ENCODE measurements around the gene INTS14.
"Not testable (repeated sequence)": the region's sequence is repeated elsewhere in the genome, so short reads cannot be mapped to it uniquely, and the experiment has no call there.

Gene INTS14

DNA sequence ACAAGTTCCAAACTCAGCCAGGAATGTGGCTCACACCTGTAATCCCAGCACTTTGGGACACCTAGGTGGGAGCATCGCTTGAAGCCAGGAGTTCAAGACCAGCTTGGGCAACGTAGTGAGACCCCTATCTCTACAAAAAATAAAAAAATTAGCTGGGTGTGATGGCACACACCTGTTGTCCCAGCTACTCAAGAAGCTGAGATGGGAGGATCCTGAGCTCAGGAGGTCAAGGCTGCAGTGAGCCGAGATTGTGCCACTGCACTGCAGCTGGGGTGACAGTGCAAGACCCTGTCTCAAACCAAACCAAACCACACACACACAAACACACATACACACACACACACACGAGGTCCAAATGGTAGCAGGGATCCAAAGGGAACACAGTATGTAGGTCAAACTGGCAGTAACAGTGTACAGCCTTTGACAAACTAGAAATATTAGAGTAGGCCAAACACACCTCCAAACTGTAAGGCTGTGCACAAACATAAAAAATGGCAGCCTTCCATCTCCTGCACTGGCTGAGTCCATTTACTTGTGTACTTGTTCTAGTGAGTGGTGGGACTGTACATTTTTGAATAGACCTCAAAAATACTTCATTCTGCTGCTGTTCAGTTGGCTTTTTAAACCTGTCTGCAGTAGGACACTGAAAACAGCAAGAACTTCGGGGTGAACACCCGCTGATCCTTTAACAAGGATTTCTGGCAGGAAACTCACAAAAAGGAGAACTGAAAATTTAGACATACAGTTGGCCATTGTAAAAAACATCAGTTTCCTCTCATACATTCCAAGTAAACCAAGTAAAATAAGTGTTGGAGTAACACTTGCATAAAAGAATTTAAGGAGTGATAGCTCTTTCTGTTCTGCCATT, 33.6 kb downstream of the INTS14 start:
- DNase-seq = no peak

GRCh38 chr15:65576664-65577063, 34.3 kb downstream of the INTS14 start:
- DNase-seq = no peak

GRCh38 chr15:65571971-65572370, 39.0 kb downstream of the INTS14 start:
- no peak for DNase-seq

- DNase-seq = no peak
Measured at GRCh38 chr15:65569728-65570127, 41.2 kb downstream of the INTS14 start.

- DNase-seq = no peak
Measured at GRCh38 chr15:65561934-65562333, 49.0 kb downstream of the INTS14 start.

DNA sequence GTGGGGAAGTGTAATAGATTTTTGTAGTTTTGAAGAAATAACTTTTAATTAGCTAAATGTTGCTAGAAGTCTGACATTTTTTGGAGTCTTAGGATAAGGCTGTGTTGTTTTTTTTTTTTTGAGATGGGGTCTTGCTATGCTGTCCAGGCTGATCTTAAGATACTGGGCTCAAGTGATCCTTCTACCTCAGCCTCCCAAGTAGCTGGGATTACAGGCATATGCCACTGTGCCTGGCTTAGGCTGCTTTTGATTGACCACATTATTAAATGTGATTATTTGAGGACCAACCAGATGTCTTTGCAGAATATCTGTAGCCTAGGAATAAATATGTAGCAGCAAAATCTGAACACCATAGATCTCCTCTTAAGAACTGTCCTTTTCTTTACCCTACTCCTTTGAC, 51.0 kb downstream of the INTS14 start:
- DNase-seq = no peak

DNA sequence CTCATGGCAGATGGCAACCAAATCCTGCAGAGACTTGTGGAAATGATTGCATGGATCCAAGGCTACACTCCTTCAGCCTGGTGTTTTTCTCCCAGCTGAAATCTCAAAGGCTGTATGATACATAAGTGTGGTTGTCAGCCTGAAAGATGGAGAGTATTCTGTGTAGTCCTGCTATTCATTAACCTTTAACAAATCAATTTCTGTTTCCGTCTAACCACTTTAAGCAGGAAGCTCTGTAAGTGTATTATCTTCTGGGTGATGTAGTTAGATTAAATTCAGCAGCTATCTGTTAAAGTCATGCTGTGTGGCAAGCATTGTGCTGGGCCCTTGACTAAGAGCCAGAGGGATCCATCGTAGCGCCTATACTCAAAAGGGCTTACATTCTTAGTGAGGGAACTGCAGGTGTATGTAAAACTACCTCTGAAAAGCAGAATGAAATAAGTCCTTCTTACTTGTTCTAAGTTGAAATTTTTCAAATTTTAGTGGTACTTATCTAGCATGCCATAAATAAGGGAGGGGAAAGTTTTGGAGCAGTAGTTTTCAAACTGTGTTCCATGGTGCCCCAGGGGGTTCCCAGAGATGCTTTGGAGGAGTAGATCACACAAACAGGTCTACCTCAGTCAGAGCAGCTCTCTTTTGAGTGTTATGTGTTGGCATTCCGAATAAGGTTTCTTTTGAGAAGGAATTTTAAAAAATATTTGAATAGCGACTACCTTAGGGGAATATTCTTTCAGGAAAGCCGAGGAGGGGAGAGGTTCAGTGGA, 51.8 kb downstream of the INTS14 start:
- no peak for DNase-seq

DNA sequence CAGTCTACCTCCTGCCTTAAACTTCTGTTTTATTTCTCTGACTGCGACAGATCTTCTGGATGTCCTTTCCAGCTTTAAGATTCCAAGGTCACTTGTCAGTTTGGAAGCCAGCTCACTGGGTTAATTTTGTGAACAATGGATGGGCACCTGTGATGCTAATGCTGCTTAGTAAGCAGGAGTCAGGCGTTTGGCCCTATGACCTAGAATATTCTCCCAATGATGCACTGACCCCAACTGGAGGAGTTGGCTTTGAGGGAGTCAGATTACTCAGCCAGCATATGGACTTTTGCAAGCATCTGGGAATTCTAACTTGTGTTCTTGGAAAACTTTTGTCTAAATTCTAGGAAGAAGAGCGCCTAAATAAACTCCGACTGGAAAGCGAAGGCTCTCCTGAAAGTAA, 52.6 kb downstream of the INTS14 start:
- DNase-seq = no peak

GRCh38 chr15:65556622-65557021, 54.3 kb downstream of the INTS14 start:
- no peak for DNase-seq

- DNase-seq = no peak
Measured at GRCh38 chr15:65553691-65554090, 57.2 kb downstream of the INTS14 start.

GRCh38 chr15:65552851-65553250, 58.1 kb downstream of the INTS14 start:
- not testable (repeated sequence) for DNase-seq

DNA sequence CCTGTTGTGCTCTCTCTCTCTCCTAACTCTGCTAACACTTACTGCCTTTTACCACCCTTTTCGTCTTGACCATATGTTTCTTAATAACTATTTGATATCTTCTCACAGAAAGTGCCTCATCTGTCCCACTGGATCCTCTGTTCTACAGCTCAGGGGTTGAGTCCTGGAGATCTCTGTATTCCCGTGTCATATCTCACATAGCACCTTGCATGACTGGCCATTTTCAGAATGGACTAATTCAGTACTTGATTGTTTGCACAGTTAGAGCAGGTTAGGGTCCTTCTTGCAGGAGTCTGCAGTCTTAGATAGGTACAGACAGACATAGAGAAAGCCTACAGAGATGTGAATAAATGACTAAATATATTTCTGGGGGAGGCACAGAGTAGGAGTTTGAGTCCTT, 59.7 kb downstream of the INTS14 start:
- no peak for DNase-seq

GRCh38 chr15:65550681-65551098, 60.2 kb downstream of the INTS14 start:
- DNase-seq = no peak

- not testable (repeated sequence) for DNase-seq
Measured at GRCh38 chr15:65549288-65549687, 61.6 kb downstream of the INTS14 start.

- no peak for DNase-seq
Measured at GRCh38 chr15:65547841-65548240, 63.1 kb downstream of the INTS14 start.

DNA sequence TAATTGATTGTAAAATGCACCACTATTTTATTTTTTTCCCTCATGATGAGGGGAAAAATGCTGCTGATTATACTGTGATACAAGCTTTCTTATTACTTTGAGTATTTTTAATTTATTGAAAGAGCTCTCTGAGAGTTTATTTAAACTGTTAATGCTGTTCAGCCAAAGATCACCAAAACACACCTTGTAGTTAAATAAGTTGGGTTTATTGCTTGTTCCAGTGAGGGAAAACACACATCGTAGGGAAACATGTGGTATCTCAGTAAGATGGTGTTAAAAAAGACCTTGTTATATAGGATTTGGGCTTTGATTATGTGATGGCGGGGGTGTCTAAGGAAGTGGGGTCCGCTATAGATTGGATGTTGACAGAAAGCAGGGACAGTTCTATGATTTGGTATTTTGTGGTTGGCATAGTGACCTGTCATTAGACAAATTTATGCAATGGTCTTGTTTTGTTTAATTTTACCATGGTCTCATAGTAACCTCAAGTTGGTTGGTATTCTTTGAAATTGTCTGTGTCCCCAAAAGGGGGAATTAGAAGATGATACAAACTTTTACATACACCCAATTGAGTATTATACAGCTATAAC, 69.6 kb downstream of the INTS14 start:
- DNase-seq = no peak

DNA sequence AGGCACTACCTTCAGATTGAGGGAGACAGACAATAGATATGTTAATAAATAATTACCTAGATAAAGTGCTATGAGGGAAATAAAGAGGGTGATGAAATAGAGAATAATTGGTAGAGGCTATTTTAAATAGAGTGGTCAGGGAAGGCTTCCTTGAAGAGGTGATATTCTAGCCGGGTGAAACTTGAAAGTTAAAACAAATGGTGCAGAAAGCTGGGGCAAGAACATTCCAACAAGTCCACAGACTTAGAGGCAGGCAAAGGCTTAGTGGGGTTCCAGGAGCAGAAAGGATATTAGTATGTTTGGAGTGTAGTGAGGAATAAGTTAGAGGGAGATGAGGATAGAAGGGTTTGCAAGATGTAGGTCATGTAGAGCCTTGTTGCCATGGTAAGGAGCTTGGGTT, 70.6 kb downstream of the INTS14 start:
- DNase-seq = no peak

DNA sequence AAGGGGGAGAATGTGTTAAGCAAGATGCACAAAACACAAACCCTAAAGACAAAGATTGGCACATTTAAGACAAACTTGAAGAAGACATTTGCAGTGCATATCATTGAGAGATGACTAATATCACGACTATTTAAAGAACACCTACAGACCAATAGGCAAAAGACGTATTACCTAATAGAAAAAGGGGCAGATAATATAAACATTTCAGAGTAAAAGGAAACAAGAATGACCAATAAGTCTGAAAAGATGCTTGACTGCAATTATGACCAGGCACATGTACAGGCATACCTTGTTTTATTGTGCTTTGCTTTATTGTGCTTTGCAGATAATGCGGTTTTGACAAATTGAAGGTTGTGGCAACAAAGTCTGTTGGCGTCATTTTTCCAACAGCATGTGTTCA, 75.7 kb downstream of the INTS14 start:
- no peak for DNase-seq

- no peak for DNase-seq
Measured at GRCh38 chr15:65533057-65533756, 77.7 kb downstream of the INTS14 start.

GRCh38 chr15:65532738-65533051, 78.2 kb downstream of the INTS14 start:
- DNase-seq = no peak

DNA sequence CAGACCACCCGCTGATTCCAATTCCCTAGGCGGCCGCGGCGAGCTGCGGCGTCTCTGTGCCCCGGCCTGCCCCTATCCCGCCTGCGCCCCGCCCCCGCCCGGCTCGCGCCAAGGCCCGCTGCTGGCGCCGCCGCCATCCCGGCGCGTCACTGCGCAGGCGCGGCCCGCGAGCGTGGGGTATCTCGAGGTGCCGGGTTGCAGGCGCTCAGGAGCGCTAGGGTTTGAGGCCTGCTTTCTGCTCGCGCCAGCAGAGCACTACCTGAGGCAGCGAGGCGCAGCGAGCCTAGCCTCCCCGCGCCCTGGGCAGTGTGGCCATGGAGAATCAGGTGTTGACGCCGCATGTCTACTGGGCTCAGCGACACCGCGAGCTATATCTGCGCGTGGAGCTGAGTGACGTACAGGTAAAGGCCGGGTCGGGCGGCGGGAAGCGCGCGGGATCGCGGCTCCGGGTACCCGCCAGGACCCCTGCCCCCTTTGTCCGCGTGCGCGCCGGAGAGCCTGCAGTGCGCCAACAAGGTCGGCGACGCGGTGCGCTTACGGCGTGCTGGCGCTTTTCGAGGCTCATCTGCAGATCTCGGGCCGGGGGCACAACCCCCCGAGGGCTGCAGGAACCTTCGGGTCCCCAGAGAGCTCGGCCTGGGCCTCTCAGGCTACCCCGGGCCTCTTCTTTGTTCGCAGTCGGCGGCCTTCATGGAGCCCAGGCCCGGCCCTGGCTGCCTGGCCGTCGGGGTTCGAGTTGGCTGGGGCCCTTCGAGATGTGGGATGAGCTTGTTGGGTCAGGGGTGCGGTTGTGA, 80.4 kb downstream of the INTS14 start, which contains the start of gene HACD3:
Gene HACD3, plus strand, starts transcription at position 146 of the 794 bp plus-strand sequence. Its CDS starts 169 bp downstream, at position 315.
- DNase-seq = peak; percentile 82

GRCh38 chr15:65529762-65530317, 81.1 kb downstream of the INTS14 start:
- no peak for DNase-seq

Measured in NCI-H1048 (cell line).